NT2/D1 (cell line): Measurements from ENCODE around the gene PCDHGB7.

Experiments used
- YY1 ChIP-seq: IDR thresholded peaks from 2 replicates; pipeline ENCODE4 v1.6.1; 2011; ENCODE audit not compliant: insufficient read length, insufficient read depth
- ZNF274 ChIP-seq: IDR thresholded peaks from 2 replicates; pipeline ENCODE4 v1.6.1; 2011; ENCODE audit warnings: mild to moderate bottlenecking, low read depth, low read length

DNA sequence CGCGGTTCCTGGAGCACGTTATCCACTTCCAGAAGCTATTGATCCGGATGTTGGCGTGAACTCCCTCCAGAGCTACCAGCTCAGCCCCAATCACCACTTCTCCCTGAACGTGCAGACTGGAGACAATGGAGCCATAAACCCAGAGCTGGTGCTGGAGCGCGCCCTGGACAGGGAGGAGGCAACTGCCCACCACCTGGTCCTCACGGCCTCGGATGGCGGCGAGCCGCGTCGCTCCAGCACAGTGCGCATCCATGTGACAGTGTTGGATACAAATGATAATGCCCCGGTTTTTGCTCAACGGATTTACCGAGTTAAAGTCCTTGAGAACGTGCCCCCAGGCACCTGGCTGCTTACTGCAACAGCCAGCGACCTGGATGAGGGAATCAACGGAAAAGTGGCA lies 14.1 kb upstream of the PCDHGB7 start:
- TF ChIP-seq YY1 (no peak), ZNF274 (no peak)
